BE2C (cell line): Measurements from ENCODE around the gene ATF6.

Experiments
- DNase-seq: peaks from one replicate; pipeline ENCODE4 v3.0.0-alpha.2; 2020
- H3K27me3 ChIP-seq: fragments of 250-450 bp; sonication (Bioruptor Pico); 2 replicates; pipeline ENCODE4 v1.5.1; 2020; ENCODE audit warnings: mild to moderate bottlenecking
- H3K36me3 ChIP-seq: fragments of 250-450 bp; sonication (Bioruptor Pico); 2 replicates; pipeline ENCODE4 v1.5.1; 2020; ENCODE audit warnings: mild to moderate bottlenecking
- H3K4me1 ChIP-seq: fragments of 250-450 bp; sonication (Bioruptor Pico); 2 replicates; pipeline ENCODE4 v1.5.1; 2020
- H3K4me3 ChIP-seq: 2 replicates; pipeline ENCODE4 v1.5.1; 2011; ENCODE audit warnings: low read depth, low read length
- H3K9me3 ChIP-seq: fragments of 250-450 bp; sonication (Bioruptor Pico); 2 replicates; pipeline ENCODE4 v1.5.1; 2020
- CTCF ChIP-seq: IDR thresholded peaks from 2 replicates; pipeline ENCODE4 v1.5.1; 2012; ENCODE audit warnings: mild to moderate bottlenecking, low read depth, low read length

ATF6 gene

GRCh38 chr1:161915051-161915503 is 149.0 kb downstream of the ATF6 start:
- Histone ChIP-seq H3K9me3 (no peaks in the 10 kb centered on the region), H3K27me3 (no peaks in the 10 kb centered on the region), H3K36me3 (no peaks in the 10 kb centered on the region), H3K4me1 (no peaks in the 10 kb centered on the region), H3K4me3 (no peak overlapping the region)
- DNase-seq, result no peak
- no peak for TF ChIP-seq CTCF

GRCh38 chr1:161915978-161916377 is 149.9 kb downstream of the ATF6 start:
- Histone ChIP-seq H3K36me3 (no peaks in the 10 kb centered on the region), H3K4me3 (no peak overlapping the region), H3K4me1 (no peaks in the 10 kb centered on the region), H3K27me3 (no peaks in the 10 kb centered on the region), H3K9me3 (no peaks in the 10 kb centered on the region)
- no peak for TF ChIP-seq CTCF
- DNase-seq, result no peak

GRCh38 chr1:161919229-161919628 is 153.1 kb downstream of the ATF6 start:
- H3K36me3 ChIP-seq, result no peaks in the 10 kb centered on the region
- DNase-seq, result no peak
- no peaks in the 10 kb centered on the region for H3K4me1 ChIP-seq
- H3K4me3 ChIP-seq, result no peak overlapping the region
- TF ChIP-seq CTCF, result no peak
- H3K27me3 ChIP-seq, result no peaks in the 10 kb centered on the region
- no peaks in the 10 kb centered on the region for H3K9me3 ChIP-seq

- H3K4me1 ChIP-seq, result no peaks in the 10 kb centered on the region
- no peak overlapping the region for H3K4me3 ChIP-seq
- no peak for TF ChIP-seq CTCF
- no peaks in the 10 kb centered on the region for H3K9me3 ChIP-seq
- no peak for DNase-seq
- no peaks in the 10 kb centered on the region for H3K36me3 ChIP-seq
- no peaks in the 10 kb centered on the region for H3K27me3 ChIP-seq
These were observed 155.4 kb downstream of the ATF6 start for GRCh38 chr1:161921491-161921890.

- H3K27me3 ChIP-seq, result no peaks in the 10 kb centered on the region
- no peak overlapping the region for H3K4me3 ChIP-seq
- no peaks in the 10 kb centered on the region for H3K36me3 ChIP-seq
- no peak for TF ChIP-seq CTCF
- no peaks in the 10 kb centered on the region for H3K9me3 ChIP-seq
- no peaks in the 10 kb centered on the region for H3K4me1 ChIP-seq
- DNase-seq, result no peak
These were observed 155.9 kb downstream of the ATF6 start for GRCh38 chr1:161921990-161922389.

- H3K36me3 ChIP-seq, result no peaks in the 10 kb centered on the region
- DNase-seq, result no peak
- no peaks in the 10 kb centered on the region for H3K9me3 ChIP-seq
- TF ChIP-seq CTCF, result no peak
- H3K4me1 ChIP-seq, result no peaks in the 10 kb centered on the region
- no peaks in the 10 kb centered on the region for H3K27me3 ChIP-seq
- no peak overlapping the region for H3K4me3 ChIP-seq
These were observed 161.9 kb downstream of the ATF6 start for GRCh38 chr1:161928056-161928455.
